Keratinocyte (primary cell): ENCODE measurements around the gene RALGPS2. TPM values are rescaled to one million over a fixed set of nuclear protein-coding genes. Genes with fewer than 3 reads are reported as not detected.

ENCODE experiments used
- DNase-seq: peaks from one replicate; pipeline ENCODE4 v3.0.0-alpha.2; 2011; ENCODE audit warnings: low read depth, missing footprints, low spot score
- FAIRE-seq: peaks from 2 replicates; lab custom pipeline; 2011; peaks lifted over from hg19 to GRCh38; lab: Jason Lieb, UNC
- H2AFZ ChIP-seq: 2 replicates; pipeline ENCODE4 v1.6.0; 2012; ENCODE audit warnings: low read length, control low read depth, inconsistent platforms; ENCODE audit not compliant: control insufficient read depth
- H3K27ac ChIP-seq: 2 replicates; pipeline ENCODE4 v1.5.1; 2011; ENCODE audit warnings: low read length; ENCODE audit not compliant: control insufficient read depth, insufficient read depth
- H3K27me3 ChIP-seq: 3 replicates; pipeline ENCODE4 v1.6.0; 2011; ENCODE audit warnings: low read length; ENCODE audit not compliant: control insufficient read depth, insufficient read depth; ENCODE audit errors: extremely low read depth
- H3K36me3 ChIP-seq, 2 experiments: 2 replicates in 1 of 2; 3 replicates in 1 of 2; pipeline ENCODE4 v1.5.1; 2011; ENCODE audit warnings: low read length in 2 of 2, mild to moderate bottlenecking in 1 of 2; ENCODE audit not compliant: control insufficient read depth in 2 of 2, insufficient read depth in 2 of 2; ENCODE audit errors: extremely low read depth in 1 of 2
- H3K4me1 ChIP-seq: 3 replicates; pipeline ENCODE4 v1.5.1; 2011; ENCODE audit warnings: low read length; ENCODE audit not compliant: control insufficient read depth, insufficient read depth; ENCODE audit errors: extremely low read depth
- H3K4me2 ChIP-seq: 3 replicates; pipeline ENCODE4 v1.6.0; 2011; ENCODE audit warnings: low read depth, low read length; ENCODE audit not compliant: control insufficient read depth, insufficient read depth; ENCODE audit errors: extremely low read depth
- H3K4me3 ChIP-seq, 3 experiments: fragments of 200-600 bp in 1 of 3; sonication (generic) in 1 of 3; 2 replicates in 2 of 3; 3 replicates in 1 of 3; pipeline ENCODE4 v1.5.1; 2011 to 2016; ENCODE audit warnings: low read length in 3 of 3, mild to moderate bottlenecking in 3 of 3, control low read depth in 2 of 3, inconsistent platforms in 1 of 3, low read depth in 1 of 3, mixed read lengths in 1 of 3, mixed run types in 1 of 3, moderate library complexity in 1 of 3; ENCODE audit not compliant: control insufficient read depth in 2 of 3, insufficient read depth in 2 of 3; ENCODE audit errors: extremely low read depth in 1 of 3
- H3K79me2 ChIP-seq: 2 replicates; pipeline ENCODE4 v1.6.0; 2012; ENCODE audit warnings: low read length; ENCODE audit not compliant: control insufficient read depth, insufficient read depth
- H3K9ac ChIP-seq: 3 replicates; pipeline ENCODE4 v1.6.0; 2011; ENCODE audit warnings: low read length; ENCODE audit not compliant: control insufficient read depth, insufficient read depth; ENCODE audit errors: extremely low read depth
- H3K9me1 ChIP-seq: 3 replicates; pipeline ENCODE4 v1.6.0; 2011; ENCODE audit warnings: low read length; ENCODE audit not compliant: control insufficient read depth, insufficient read depth; ENCODE audit errors: extremely low read depth
- H3K9me3 ChIP-seq: 2 replicates; pipeline ENCODE4 v1.5.1; 2012; ENCODE audit warnings: low read depth, low read length; ENCODE audit not compliant: control insufficient read depth
- H4K20me1 ChIP-seq: 3 replicates; pipeline ENCODE4 v1.6.0; 2011; ENCODE audit warnings: low read length; ENCODE audit not compliant: control insufficient read depth, insufficient read depth; ENCODE audit errors: extremely low read depth
- CTCF ChIP-seq, 3 experiments: IDR thresholded peaks in 1 of 3; conservative IDR thresholded peaks in 1 of 3; optimal IDR thresholded peaks in 1 of 3; 2 replicates in 2 of 3; 3 replicates in 1 of 3; pipeline versions ENCODE3 to v1.5.1; 2011; ENCODE audit warnings: low read length in 3 of 3, mild to moderate bottlenecking in 3 of 3, moderate library complexity in 2 of 3, control low read depth in 1 of 3, inconsistent platforms in 1 of 3; ENCODE audit not compliant: insufficient read depth in 2 of 3; ENCODE audit errors: extremely low read depth in 1 of 3
- EZH2 ChIP-seq: IDR thresholded peaks from one replicate; pipeline ENCODE4 v1.6.1; 2012; ENCODE audit warnings: inconsistent platforms, mild to moderate bottlenecking, low read length, moderate library complexity
- dilution Hi-C: fragments of 300-500 bp; cut with MboI; formaldehyde crosslinking; loops from one replicate; pipeline ENCODE4 v1.7.0; 2020; ENCODE audit warnings: low sequenced_read_pairs; ENCODE audit not compliant: extremely low pct_ligation_motif_present
- polyA plus RNA-seq, 5 experiments: library from polyadenylated mRNA; depleted of rRNA in 3 of 5; stranded (reverse) in 3 of 5; stranded (forward) in 1 of 5; unstranded in 1 of 5; fragments of >200 nt; gene quantifications; 1 replicate in 1 of 5; 2 replicates in 3 of 5; 3 replicates in 1 of 5; pipeline versions ENCODE4 v1.2.1 to v1.2.3, GENCODE V29; 2011 to 2012; ENCODE audit warnings: missing spikeins in 2 of 5, low read depth in 1 of 5, low replicate concordance in 1 of 5

The RALGPS2 gene
- polyA plus RNA-seq, 1 donor (not counting 4 experiments of a cell fraction or from before 2014, with no cell fraction given) = 14.8 TPM

- H3K9me1 ChIP-seq = no peaks in the 10 kb centered on the region
- H4K20me1 ChIP-seq = no peaks in the 10 kb centered on the region
- DNase-seq (no peak), FAIRE-seq (no peak)
- H3K27ac ChIP-seq = no peak overlapping the region
- H3K4me2 ChIP-seq = no peak overlapping the region
- H3K36me3 ChIP-seq = peaks cover 0 to 5% of the 10 kb centered on the region in 2 experiments
- H3K79me2 ChIP-seq = no peaks in the 10 kb centered on the region
- no peak overlapping the region for H3K4me3 ChIP-seq
- no peak overlapping the region for H3K9ac ChIP-seq
- TF ChIP-seq EZH2 (no peak), CTCF (optimal IDR thresholded peaks at IDR 0.05 in 1 of 3, IDR thresholded peaks at IDR 0.05 in 1 of 3, conservative IDR thresholded peaks at IDR 0.05 in 1 of 3; ENCODE audit: extremely low read depth in 1 of 3, insufficient read depth in 2 of 3, low read length in 3 of 3) (no peak)
- no peak overlapping the region for H2AFZ ChIP-seq
- dilution Hi-C loops = no loop called here
- no peaks in the 10 kb centered on the region for H3K27me3 ChIP-seq
- no peaks in the 10 kb centered on the region for H3K9me3 ChIP-seq
- no peaks in the 10 kb centered on the region for H3K4me1 ChIP-seq
Observed at GRCh38 chr1:178908358-178908757, 183.3 kb downstream of the RALGPS2 start.

- DNase-seq (no peak), FAIRE-seq (no peak)
- Histone ChIP-seq H3K9me3 (no peaks in the 10 kb centered on the region), H2AFZ (no peak overlapping the region), H3K4me2 (no peak overlapping the region), H3K79me2 (no peaks in the 10 kb centered on the region), H3K9ac (no peak overlapping the region), H3K27me3 (no peaks in the 10 kb centered on the region), H3K27ac (no peak overlapping the region), H3K4me3 (no peak overlapping the region), H4K20me1 (no peaks in the 10 kb centered on the region), H3K4me1 (no peaks in the 10 kb centered on the region), H3K36me3 (peaks cover 0 to 5% of the 10 kb centered on the region in 2 experiments), H3K9me1 (no peaks in the 10 kb centered on the region)
- dilution Hi-C loops = no loop called here
- TF ChIP-seq CTCF (optimal IDR thresholded peaks at IDR 0.05 in 1 of 3, IDR thresholded peaks at IDR 0.05 in 1 of 3, conservative IDR thresholded peaks at IDR 0.05 in 1 of 3; ENCODE audit: extremely low read depth in 1 of 3, insufficient read depth in 2 of 3, low read length in 3 of 3) (no peak), EZH2 (no peak)
Observed at GRCh38 chr1:178910023-178910422, 185.0 kb downstream of the RALGPS2 start.
